Activated effector memory CD4-positive, alpha-beta T cell treated with anti-CD3 and anti-CD28 coated beads, Interleukin-2, amount 50 U/mL, for 16 hours (primary cell): Measurements from ENCODE around the gene GALNT9.
"Not testable (repeated sequence)": the region's sequence is repeated elsewhere in the genome, so short reads cannot be mapped to it uniquely, and the experiment has no call there.

Source experiments
- DNase-seq: peaks from one replicate; pipeline ENCODE4 v3.0.0-alpha.2; 2020

GALNT9 gene

DNA sequence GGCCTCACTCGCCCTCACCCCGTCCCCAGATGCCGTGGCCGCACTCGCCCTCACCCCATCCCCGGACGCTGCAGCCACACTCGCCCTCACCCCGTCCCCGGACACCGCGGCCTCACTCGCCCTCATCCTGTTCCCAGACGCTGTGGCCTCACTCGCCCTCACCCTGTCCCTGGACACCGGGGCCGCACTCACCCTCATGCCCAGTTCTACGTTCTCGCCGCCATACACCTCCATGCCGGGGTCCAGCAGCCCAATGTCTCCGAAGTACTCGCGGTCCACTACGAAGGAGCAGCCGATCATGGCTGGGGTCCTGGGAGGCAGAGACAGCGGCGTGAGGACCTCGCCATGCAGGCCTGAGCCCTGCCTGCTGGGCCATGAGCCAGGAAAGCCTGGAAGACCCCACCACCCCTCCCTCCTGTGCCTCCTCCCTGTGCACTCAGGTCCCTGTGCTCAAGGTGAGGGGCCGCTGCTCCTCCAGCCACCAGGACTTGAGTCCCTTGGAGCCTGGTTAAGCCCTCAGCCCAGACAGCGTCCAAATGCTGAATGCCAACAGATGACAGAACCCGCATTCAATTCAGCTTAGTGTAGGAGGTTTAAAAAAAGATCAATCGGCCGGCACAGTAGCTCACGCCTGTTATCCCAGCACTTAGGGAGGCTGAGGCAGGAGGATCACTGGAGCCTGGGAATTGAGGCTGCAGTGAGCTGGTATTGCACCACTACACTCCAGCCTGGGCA is 81.5 kb downstream of the GALNT9 start:
- no peak for DNase-seq

GRCh38 chr12:132246997-132247717 is 82.2 kb downstream of the GALNT9 start:
- DNase-seq: no peak

DNA sequence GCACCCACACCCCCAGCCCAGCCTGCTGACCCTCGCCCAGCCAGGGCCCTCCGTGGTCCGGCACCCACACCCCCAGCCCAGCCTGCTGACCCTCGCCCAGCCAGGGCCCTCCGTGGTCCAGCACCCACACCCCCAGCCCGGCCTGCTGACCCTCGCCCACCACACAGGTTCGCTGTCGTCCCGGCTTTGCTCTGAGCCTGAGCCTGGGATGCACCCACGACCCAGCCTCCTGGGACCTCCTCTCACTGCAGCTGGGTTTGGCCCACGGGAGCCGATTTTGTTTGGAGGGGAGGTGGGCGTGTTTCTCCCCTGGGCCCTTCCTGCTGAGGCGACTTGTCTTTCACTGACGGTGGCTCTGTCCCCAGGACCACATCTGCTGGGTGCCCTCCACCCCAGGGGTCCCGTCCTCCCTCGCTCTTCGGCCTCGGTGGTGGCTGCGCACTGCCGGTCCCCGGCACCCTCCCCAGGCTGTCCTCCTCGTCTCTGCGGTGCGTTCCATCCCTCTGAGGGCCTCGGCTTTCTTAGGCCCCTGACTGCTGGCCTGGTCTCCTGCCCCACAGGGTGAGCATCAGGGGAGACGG is 83.8 kb downstream of the GALNT9 start:
- DNase-seq: no peak

- no peak for DNase-seq
Observed at GRCh38 chr12:132244724-132245295, 84.6 kb downstream of the GALNT9 start.

DNA sequence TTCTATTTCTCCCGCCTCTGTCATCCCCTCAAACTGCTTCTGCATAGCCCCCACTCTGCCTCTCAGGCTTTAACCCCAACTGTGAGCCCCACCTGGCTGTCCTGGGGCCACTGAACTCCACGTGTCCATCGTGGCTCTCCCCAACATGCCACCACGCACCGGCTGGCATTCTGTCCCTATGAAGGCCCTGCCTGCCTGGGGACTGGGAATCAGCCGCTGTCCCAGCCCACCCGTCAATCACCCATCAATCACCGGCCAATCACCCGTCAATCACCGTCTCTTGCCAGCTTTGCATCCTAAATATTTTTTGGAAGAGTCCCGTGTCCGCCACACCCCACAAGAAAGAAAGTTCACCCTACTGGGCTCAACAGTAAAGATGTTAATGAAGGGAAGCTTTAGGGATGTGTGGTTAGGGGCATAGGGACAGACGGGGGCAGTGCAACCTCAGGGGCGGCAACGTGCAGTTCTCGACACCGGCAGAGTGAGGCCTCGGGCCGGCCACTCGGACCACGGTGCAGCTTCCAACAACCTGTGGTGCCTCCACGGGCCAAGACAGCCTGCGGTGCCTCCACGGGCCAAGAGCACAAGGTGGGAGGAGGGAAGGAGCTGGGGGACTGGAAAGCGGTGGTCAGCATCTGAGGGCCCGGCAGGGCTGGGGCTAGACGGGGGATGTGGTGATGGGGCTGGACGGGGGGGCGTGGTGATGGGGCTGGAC is 85.6 kb downstream of the GALNT9 start:
- DNase-seq: no peak

DNA sequence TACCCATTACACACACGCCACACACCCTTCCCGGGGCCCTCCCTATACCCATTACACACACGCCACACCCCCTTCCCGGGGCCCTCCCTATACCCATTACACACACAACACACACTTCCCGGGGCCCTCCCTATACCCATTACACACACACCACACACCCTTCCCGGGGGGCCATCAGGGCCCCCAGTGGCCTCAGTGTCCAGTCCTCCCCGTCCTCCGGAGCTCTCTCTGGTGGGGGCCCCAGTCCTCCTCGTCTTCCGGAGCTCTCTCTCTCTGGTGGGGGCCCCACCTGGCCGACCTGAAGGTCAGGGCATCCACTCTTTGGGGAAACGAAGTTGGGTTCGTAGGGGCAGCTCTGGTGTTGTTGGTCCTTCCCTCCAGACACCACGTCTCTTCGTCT is 86.2 kb downstream of the GALNT9 start:
- DNase-seq: not testable (repeated sequence)

- DNase-seq: not testable (repeated sequence)
Observed at GRCh38 chr12:132240669-132241007, 88.8 kb downstream of the GALNT9 start.

DNA sequence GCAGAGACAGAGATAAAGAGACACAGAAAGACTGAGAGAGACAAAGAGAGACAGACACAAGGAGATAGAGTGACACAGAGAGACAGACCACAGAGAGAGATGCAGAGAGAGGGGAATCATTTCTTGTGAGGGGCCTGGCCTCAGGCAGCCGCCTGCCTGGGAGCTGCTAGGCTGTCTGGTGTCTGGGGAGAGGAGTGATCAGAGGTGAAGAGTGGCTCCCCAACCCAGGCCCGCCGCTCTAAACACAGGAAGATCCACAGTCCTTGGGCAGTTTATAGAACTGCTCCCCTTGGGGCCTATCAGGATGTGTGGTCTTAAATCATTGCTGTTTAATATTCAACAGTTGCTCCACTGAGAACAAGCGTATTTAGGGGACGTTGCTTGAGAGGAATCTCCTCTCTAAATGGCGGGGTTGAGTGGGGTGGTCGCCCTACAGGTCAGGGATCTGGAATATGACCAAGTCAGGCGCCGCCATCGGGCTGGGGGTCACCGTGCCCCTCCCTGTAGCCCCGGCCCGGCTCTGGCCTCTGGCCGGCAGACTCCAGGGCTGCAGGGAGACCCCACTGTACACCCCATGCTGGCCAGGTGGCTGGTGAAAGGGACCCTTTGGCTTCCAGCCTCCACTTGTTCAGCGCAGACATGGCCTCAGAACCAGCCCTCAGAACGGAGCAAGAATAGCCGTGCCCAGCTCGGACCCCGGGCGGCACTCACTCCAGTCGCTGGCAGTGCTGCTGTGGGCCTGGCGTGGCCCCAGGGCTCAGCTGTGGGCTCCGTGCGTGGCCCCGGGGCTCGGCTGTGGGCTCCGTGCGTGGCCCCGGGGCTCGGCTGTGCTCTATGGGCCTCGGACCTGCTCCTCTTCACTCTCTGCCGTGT is 89.4 kb downstream of the GALNT9 start:
- DNase-seq: no peak

GRCh38 chr12:132239392-132239791 is 90.0 kb downstream of the GALNT9 start:
- no peak for DNase-seq

DNA sequence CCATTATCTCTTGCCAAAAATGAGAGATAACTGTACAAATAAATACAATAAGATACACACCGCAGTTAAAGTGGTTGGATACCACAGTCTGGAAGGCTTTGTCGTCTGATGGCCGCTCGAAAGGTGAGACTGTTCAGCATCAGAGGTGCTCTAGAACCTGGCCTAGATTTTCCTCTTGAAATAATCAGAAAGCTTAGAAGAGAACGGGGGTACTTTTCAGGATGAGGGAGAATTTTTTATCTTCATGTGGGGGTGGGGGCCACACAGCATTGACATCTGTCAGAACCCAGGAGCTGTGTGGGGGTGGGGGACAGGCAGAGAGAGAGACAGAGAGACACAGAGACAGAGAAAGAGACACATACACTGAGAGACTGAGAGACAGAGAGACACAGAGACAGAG is 90.5 kb downstream of the GALNT9 start:
- no peak for DNase-seq

GRCh38 chr12:132238488-132238854 is 90.9 kb downstream of the GALNT9 start:
- DNase-seq: no peak

DNA sequence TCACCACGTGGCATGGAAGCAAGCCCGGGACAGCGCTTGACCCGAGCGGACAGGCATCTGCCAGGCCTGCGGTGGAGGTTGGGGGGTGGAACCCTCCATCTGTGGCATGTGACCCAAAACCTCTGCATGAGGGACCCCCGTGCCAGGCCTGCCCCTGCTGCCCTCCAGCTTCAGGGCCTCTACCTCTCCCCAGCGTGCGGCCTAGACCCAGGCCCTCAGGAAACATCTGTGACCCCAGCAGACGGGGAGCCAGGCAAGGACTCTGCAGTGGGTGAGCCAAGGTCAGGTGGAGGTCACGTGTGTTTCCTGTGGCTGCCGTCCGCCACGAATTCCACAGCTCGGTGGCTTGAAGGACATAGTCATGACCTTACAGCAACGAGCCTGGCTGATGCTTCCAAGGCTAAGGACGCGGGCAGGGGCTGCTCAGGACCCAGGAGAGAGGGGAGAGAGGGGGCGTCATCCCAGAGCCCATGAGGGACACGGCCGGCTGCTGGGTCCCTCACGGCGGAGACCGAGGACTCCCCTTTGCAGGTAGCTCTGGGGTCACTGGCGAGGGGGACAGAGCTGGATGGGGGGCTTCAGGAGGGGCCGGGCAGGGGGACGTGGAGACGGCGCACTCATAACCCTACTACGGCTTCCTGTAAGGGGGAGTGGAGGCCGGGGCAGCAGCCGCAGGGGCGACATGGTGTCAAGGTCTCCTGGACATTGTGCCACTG is 91.5 kb downstream of the GALNT9 start:
- no peak for DNase-seq

DNA sequence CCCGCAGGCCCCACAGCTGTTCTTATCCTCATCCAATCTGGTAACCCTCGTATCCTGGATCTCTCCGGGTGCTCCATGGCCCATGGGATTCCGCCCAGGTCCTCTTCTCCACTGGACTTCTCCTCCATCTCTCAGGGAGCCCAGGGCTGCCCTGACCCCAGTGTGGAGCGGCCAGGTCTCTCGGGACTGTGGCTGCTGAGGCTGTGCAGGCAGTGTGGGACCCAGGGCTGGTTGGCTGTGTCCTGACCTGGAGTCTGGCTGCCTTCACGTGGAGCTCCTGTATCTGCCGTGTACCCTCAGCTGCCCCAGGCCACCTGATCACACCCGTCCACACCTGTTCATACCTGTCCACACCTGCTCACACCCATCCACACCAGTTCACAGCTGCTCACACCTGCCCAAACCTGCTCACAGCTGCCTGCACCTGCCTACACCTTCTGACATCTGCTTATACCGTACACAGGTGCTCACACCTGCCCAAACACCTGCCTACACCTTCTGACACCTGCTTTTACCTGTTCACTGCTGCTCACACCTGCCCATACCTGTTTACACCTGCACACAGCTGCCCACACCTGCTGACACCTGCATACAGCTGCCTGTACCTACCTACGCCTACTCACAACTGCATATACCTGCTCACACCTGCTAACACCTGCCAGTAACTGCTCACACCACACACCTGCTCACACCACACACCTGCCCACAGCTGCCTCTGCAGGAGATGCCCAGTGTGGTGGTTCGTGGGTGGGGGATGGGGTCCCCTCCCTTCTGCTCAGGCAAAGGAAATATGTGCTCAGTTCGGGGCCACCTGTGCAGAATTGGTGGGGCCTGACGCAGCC is 92.2 kb downstream of the GALNT9 start:
- no peak for DNase-seq

DNA sequence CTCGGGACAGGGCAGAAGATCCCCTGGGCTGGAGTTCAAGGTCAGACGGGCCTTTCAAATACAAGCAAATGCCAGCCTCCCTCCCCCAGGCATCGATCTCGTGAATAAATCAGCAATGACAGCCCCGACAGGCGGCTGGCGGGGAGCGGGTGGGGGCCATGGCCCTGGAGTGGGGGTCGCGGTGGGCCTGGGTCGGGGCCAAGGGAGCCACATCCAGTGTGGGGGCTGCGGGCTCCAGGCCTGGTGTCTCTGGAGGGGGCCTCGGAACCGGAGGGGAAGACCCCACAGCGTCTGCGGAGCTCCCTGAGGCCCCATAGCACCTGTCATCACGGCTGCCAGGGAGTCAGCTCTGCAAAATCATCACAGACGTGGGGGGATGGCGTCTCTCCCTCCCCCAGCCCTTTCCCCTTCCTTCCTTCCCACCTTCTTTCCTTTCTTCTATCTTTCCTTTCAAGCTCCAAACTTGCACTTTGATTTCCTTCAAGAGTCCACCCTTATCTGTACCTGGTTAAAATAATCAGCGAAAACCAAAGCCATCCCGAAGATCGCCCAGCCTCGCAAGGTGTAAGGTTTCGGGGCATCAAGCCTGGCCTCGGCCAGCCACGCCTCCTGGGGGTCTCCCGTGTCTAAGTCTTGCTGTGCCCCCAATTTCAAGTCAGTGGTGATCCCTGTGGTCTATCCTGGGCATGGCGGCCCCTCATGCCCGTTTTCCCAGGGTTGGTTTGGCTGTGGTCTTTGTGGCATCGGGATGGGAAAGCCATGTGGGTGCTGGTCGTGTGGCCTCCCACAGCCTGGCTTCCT is 93.1 kb downstream of the GALNT9 start:
- no peak for DNase-seq

GRCh38 chr12:132235116-132235820 is 94.1 kb downstream of the GALNT9 start:
- no peak for DNase-seq

DNA sequence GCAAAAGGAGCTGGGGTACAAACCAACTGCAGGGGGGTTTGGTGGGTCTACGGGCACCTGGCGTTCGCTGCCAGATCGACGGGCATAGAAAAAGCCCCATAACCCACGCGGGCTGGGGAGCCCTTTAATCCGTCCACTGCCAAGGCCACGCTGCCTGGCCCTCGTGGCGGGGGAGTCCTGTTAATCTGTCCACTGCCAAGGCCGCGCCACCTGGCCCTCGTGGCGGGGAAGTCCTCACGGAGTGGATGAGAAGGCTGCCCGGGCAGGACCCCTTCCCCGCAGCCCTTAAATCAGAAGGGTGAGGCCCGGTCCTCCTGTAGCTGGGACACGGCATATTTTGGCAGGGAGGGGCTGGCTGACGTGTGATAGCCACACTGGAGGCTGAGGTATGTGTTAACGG is 99.0 kb downstream of the GALNT9 start:
- no peak for DNase-seq

DNA sequence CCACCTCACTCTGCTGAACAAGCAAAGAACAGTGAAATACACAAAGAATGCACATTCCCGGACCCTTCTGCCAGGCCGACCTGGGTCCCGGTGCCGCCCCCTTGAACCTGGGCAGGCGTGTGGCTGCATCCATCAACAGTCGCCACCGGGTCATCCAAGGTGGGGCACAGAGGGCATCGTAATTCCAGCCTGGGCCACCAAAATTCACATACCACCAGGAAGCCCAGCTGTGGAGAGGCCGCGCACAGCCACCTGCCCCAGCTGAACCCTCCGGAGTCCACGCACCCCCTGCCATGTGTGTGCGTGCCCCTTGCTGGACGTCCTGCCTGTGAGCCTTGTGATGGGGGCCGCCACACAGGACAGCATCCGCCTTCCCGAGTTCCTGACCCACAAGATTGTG is 99.5 kb downstream of the GALNT9 start:
- no peak for DNase-seq

- no peak for DNase-seq
Observed at GRCh38 chr12:132229193-132229760, 100.1 kb downstream of the GALNT9 start.
